SH-SY5Y (cell line): ENCODE measurements around the gene ELMO1.

ENCODE experiments used
- GATA2 ChIP-seq: IDR thresholded peaks from 2 replicates; pipeline ENCODE4 v1.6.1; 2011; ENCODE audit warnings: mild to moderate bottlenecking, low read depth, low read length
- GATA3 ChIP-seq: IDR thresholded peaks from 2 replicates; pipeline ENCODE4 v1.6.1; 2011; ENCODE audit warnings: low read depth, mild to moderate bottlenecking, low read length, moderate library complexity

ELMO1 gene

GRCh38 chr7:37431413-37431812 is 17.3 kb downstream of the ELMO1 start:
- no peak for TF ChIP-seq GATA3
- no peak for TF ChIP-seq GATA2

GRCh38 chr7:37430640-37431039 is 18.0 kb downstream of the ELMO1 start:
- TF ChIP-seq GATA2: no peak
- TF ChIP-seq GATA3: no peak

GRCh38 chr7:37430171-37430570 is 18.5 kb downstream of the ELMO1 start:
- TF ChIP-seq GATA2 (no peak), GATA3 (no peak)

GRCh38 chr7:37429435-37429791 is 19.3 kb downstream of the ELMO1 start:
- TF ChIP-seq GATA2 (no peak), GATA3 (no peak)

GRCh38 chr7:37428681-37429434 is 19.8 kb downstream of the ELMO1 start:
- TF ChIP-seq GATA2: no peak
- no peak for TF ChIP-seq GATA3

GRCh38 chr7:37427276-37427940 is 21.3 kb downstream of the ELMO1 start:
- TF ChIP-seq GATA3: no peak

GRCh38 chr7:37425498-37425897 is 23.2 kb downstream of the ELMO1 start:
- no peak for TF ChIP-seq GATA2
- TF ChIP-seq GATA3: no peak

GRCh38 chr7:37424995-37425394 is 23.7 kb downstream of the ELMO1 start:
- no peak for TF ChIP-seq GATA2
- no peak for TF ChIP-seq GATA3

GRCh38 chr7:37424521-37424920 is 24.1 kb downstream of the ELMO1 start:
- TF ChIP-seq GATA3: no peak
- TF ChIP-seq GATA2: no peak

- TF ChIP-seq GATA3: no peak
- no peak for TF ChIP-seq GATA2
These were observed 26.7 kb downstream of the ELMO1 start for GRCh38 chr7:37421861-37422500.

- TF ChIP-seq GATA2 (no peak), GATA3 (no peak)
These were observed 27.5 kb downstream of the ELMO1 start for GRCh38 chr7:37420946-37421695.

GRCh38 chr7:37419496-37419895 is 29.2 kb downstream of the ELMO1 start:
- TF ChIP-seq GATA2 (no peak), GATA3 (no peak)

GRCh38 chr7:37418381-37418780 is 30.3 kb downstream of the ELMO1 start:
- TF ChIP-seq GATA3 (no peak), GATA2 (no peak)

- TF ChIP-seq GATA3 (no peak), GATA2 (no peak)
These were observed 31.6 kb downstream of the ELMO1 start for GRCh38 chr7:37417107-37417474.

- TF ChIP-seq GATA2: no peak
- no peak for TF ChIP-seq GATA3
These were observed 32.1 kb downstream of the ELMO1 start for GRCh38 chr7:37416378-37417106.
